ENCODE results near the gene ELSPBP1.

GRCh38 chr19:48000846-48001245, 6.4 kb downstream of the ELSPBP1 start:
- no peak for TF ChIP-seq EGR1 (IDR thresholded peaks at IDR 0.05)
- TF ChIP-seq CEBPB (IDR thresholded peaks at IDR 0.05): no peak
- TF ChIP-seq USF1 (IDR thresholded peaks at IDR 0.05): no peak
- no peak for TF ChIP-seq FOXM1 (IDR thresholded peaks at IDR 0.05; ENCODE audit: borderline replicate concordance, low read depth)
- TF ChIP-seq MAX (IDR thresholded peaks at IDR 0.05): no peak
- no peak for TF ChIP-seq REST (IDR thresholded peaks at IDR 0.05; ENCODE audit: low read depth)
- TF ChIP-seq ZBTB7A (IDR thresholded peaks at IDR 0.05; ENCODE audit: low read depth): no peak
- TF ChIP-seq YY1 (IDR thresholded peaks at IDR 0.05; ENCODE audit: low read depth): no peak
